ENCODE measurements around the gene ATPAF1. TPM values are rescaled to one million over a fixed set of nuclear protein-coding genes. Genes with fewer than 3 reads are reported as not detected.

Gene ATPAF1
- total and polyA plus RNA-seq, 2 experiments from 2014 or later = 46.3 to 66.3 TPM

- 78 to 81% methylated on average over 4 of the region's 4 CpGs for WGBS, 2 experiments (ENCODE audit: low coverage in 1 of 2, low lambda C conversion rate in 2 of 2, missing lambda C conversion rate in 2 of 2)
- no peak for TF ChIP-seq EZH2 (IDR thresholded peaks at IDR 0.05; ENCODE audit: insufficient read depth, poor library complexity, severe bottlenecking)
- no peak for TF ChIP-seq EZH2phosphoT487 (IDR thresholded peaks at IDR 0.05; ENCODE audit: insufficient read depth, low read depth)
- Histone ChIP-seq H3K9me2 (ENCODE audit: insufficient read depth) (no peaks in the 10 kb centered on the region), H3K27me3 (replicated peaks; ENCODE audit: insufficient read depth) (no peaks in the 10 kb centered on the region), H3F3A (ENCODE audit: insufficient read depth) (peaks cover 29% of the 10 kb centered on the region), H4K20me1 (ENCODE audit: insufficient read depth) (no peaks in the 10 kb centered on the region), H3K4me3 (no peak overlapping the region), H3K27ac (no peak overlapping the region), H3K79me2 (ENCODE audit: insufficient read depth) (no peaks in the 10 kb centered on the region), H3K4me2 (ENCODE audit: unreplicated experiment) (no peak overlapping the region), H3K9me3 (ENCODE audit: low read depth) (peaks cover 3% of the 10 kb centered on the region), H3K4me1 (ENCODE audit: insufficient read depth) (peaks cover 32% of the 10 kb centered on the region), H3K36me3 (ENCODE audit: low read depth) (peaks cover 20% of the 10 kb centered on the region), H2AFZ (no peak overlapping the region), H3K9ac (no peak overlapping the region)
- in situ Hi-C loops (cut with MboI) = no loop called here
- no peak for DNase-seq
These were observed 22.3 kb downstream of the ATPAF1 start for GRCh38 chr1:46645815-46646214.

DNA sequence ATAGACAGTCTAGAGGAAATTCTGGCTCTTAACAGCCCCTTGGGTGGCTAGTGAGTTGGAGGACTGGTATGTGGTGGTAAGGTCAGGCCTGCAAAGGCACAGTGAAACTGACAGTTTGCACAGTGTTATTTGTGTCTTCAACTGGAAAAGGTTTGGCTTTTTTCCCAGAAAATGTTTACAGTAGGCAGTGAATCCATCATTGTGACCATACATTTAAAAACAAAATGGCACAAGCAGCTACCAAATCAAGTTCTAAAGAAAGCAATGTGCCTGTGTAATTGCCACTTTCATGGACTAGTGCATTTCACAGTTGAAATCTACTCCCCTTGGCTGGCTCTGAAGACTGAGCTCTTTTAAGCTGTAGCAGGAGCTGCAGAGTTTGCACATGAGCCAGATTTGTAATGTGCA is 24.8 kb downstream of the ATPAF1 start:
- peak overlapping the region; percentile 7 for H3K4me2 ChIP-seq (ENCODE audit: unreplicated experiment)
- no peaks in the 10 kb centered on the region for H4K20me1 ChIP-seq (ENCODE audit: insufficient read depth)
- H3F3A ChIP-seq (ENCODE audit: insufficient read depth) = peaks cover 29% of the 10 kb centered on the region
- no peak for TF ChIP-seq EZH2phosphoT487 (IDR thresholded peaks at IDR 0.05; ENCODE audit: insufficient read depth, low read depth)
- no peak for TF ChIP-seq EZH2 (IDR thresholded peaks at IDR 0.05; ENCODE audit: insufficient read depth, poor library complexity, severe bottlenecking)
- H3K4me3 ChIP-seq = no peak overlapping the region
- H3K9me3 ChIP-seq (ENCODE audit: low read depth) = no peaks in the 10 kb centered on the region
- no peak overlapping the region for H2AFZ ChIP-seq
- H3K27ac ChIP-seq = no peak overlapping the region
- H3K79me2 ChIP-seq (ENCODE audit: insufficient read depth) = no peaks in the 10 kb centered on the region
- peaks cover 32% of the 10 kb centered on the region for H3K4me1 ChIP-seq (ENCODE audit: insufficient read depth)
- DNase-seq = peak; percentile 76
- H3K9me2 ChIP-seq (ENCODE audit: insufficient read depth) = no peaks in the 10 kb centered on the region
- no peaks in the 10 kb centered on the region for H3K27me3 ChIP-seq (replicated peaks; ENCODE audit: insufficient read depth)
- H3K9ac ChIP-seq = no peak overlapping the region
- H3K36me3 ChIP-seq (ENCODE audit: low read depth) = peaks cover 6% of the 10 kb centered on the region; the same call in 1 of the 2 replicates
- in situ Hi-C loops (cut with MboI) = no loop called here

DNA sequence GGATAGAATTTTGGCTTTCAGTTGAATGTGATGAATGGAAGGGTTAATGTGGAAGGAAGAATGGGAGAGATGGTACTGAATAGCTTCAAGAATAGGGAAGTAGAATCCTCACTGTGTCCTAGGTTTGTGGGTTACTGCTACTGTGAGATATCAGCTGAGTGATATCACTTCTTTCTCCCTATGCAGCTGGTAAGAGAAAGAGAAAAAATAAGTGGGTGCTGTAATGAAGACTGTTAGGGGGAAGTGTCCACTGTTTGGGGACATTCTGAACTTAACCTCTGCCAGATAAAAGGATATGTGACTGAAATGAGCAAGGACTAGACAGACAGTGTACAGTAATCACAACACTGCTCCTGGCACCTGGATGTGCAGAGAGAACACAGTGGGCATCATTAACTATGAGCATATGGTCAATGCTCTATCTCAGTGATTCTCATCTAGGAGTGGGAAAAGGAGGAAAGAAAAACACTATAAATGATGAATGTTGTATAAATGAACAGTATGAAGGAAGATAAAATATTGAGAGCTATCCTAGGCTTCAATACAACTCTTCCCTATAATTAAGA is 26.0 kb downstream of the ATPAF1 start:
- no peaks in the 10 kb centered on the region; the same call in 1 of the 2 replicates for H3K36me3 ChIP-seq (ENCODE audit: low read depth)
- H3K79me2 ChIP-seq (ENCODE audit: insufficient read depth) = no peaks in the 10 kb centered on the region
- H3K9ac ChIP-seq = no peak overlapping the region
- H3K27me3 ChIP-seq (replicated peaks; ENCODE audit: insufficient read depth) = no peaks in the 10 kb centered on the region
- peaks cover 29% of the 10 kb centered on the region for H3K4me1 ChIP-seq (ENCODE audit: insufficient read depth)
- no peak overlapping the region for H3K4me3 ChIP-seq
- H3K27ac ChIP-seq = no peak overlapping the region
- no peak overlapping the region for H3K4me2 ChIP-seq (ENCODE audit: unreplicated experiment)
- peaks cover 23% of the 10 kb centered on the region for H3F3A ChIP-seq (ENCODE audit: insufficient read depth)
- H4K20me1 ChIP-seq (ENCODE audit: insufficient read depth) = no peaks in the 10 kb centered on the region
- no peak overlapping the region for H2AFZ ChIP-seq
- H3K9me2 ChIP-seq (ENCODE audit: insufficient read depth) = no peaks in the 10 kb centered on the region
- H3K9me3 ChIP-seq (ENCODE audit: low read depth) = no peaks in the 10 kb centered on the region
- no peak for DNase-seq
- TF ChIP-seq EZH2phosphoT487 (IDR thresholded peaks at IDR 0.05; ENCODE audit: insufficient read depth, low read depth) (no peak), EZH2 (IDR thresholded peaks at IDR 0.05; ENCODE audit: insufficient read depth, poor library complexity, severe bottlenecking) (no peak)
- in situ Hi-C loops (cut with MboI) = no loop called here

- H3K27me3 ChIP-seq (replicated peaks; ENCODE audit: insufficient read depth) = no peaks in the 10 kb centered on the region
- DNase-seq = no peak
- 94 to 96% methylated on average over 1 of the region's 1 CpG for WGBS, 2 experiments (ENCODE audit: low coverage in 1 of 2, low lambda C conversion rate in 2 of 2, missing lambda C conversion rate in 2 of 2)
- H3K9me2 ChIP-seq (ENCODE audit: insufficient read depth) = no peaks in the 10 kb centered on the region
- H3K4me2 ChIP-seq (ENCODE audit: unreplicated experiment) = no peak overlapping the region
- H2AFZ ChIP-seq = no peak overlapping the region
- TF ChIP-seq EZH2 (IDR thresholded peaks at IDR 0.05; ENCODE audit: insufficient read depth, poor library complexity, severe bottlenecking) (no peak), EZH2phosphoT487 (IDR thresholded peaks at IDR 0.05; ENCODE audit: insufficient read depth, low read depth) (no peak)
- no peaks in the 10 kb centered on the region for H3K9me3 ChIP-seq (ENCODE audit: low read depth)
- H3K27ac ChIP-seq = no peak overlapping the region
- H3F3A ChIP-seq (ENCODE audit: insufficient read depth) = peaks cover 13% of the 10 kb centered on the region; the same call in 1 of the 2 replicates
- no peaks in the 10 kb centered on the region; the same call in none of the 2 replicates for H3K36me3 ChIP-seq (ENCODE audit: low read depth)
- no peaks in the 10 kb centered on the region for H4K20me1 ChIP-seq (ENCODE audit: insufficient read depth)
- no peak overlapping the region for H3K4me3 ChIP-seq
- H3K79me2 ChIP-seq (ENCODE audit: insufficient read depth) = no peaks in the 10 kb centered on the region
- in situ Hi-C loops (cut with MboI) = no loop called here
- peaks cover 16% of the 10 kb centered on the region for H3K4me1 ChIP-seq (ENCODE audit: insufficient read depth)
- H3K9ac ChIP-seq = no peak overlapping the region
These were observed 28.6 kb downstream of the ATPAF1 start for GRCh38 chr1:46639547-46639946.

DNA sequence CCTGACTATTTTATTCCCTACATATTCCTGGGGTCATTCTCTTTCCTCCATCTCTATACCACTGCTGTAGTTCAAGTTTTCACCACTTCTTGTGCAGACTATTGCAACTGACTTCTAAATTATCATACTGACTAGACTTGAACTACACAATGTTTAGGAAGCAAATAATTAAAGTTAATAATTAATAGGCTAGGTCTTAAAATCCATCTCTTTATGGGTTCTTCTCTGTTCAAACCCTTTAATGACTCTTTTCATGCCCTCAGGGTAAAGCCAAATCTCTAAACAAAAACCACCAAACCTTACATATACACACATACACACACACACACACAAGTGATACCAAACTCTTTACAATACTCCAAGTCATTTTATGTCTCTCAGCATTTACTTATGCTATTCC is 29.2 kb downstream of the ATPAF1 start:
- no peak overlapping the region for H3K4me2 ChIP-seq (ENCODE audit: unreplicated experiment)
- no peak overlapping the region for H3K9ac ChIP-seq
- H3K79me2 ChIP-seq (ENCODE audit: insufficient read depth) = no peaks in the 10 kb centered on the region
- DNase-seq = no peak
- H4K20me1 ChIP-seq (ENCODE audit: insufficient read depth) = no peaks in the 10 kb centered on the region
- no peaks in the 10 kb centered on the region for H3K9me3 ChIP-seq (ENCODE audit: low read depth)
- in situ Hi-C loops (cut with MboI) = no loop called here
- no peaks in the 10 kb centered on the region for H3K9me2 ChIP-seq (ENCODE audit: insufficient read depth)
- peaks cover 14% of the 10 kb centered on the region for H3K4me1 ChIP-seq (ENCODE audit: insufficient read depth)
- H3K4me3 ChIP-seq = no peak overlapping the region
- H2AFZ ChIP-seq = no peak overlapping the region
- peaks cover 11% of the 10 kb centered on the region; the same call in 1 of the 2 replicates for H3F3A ChIP-seq (ENCODE audit: insufficient read depth)
- no peaks in the 10 kb centered on the region; the same call in none of the 2 replicates for H3K36me3 ChIP-seq (ENCODE audit: low read depth)
- H3K27me3 ChIP-seq (replicated peaks; ENCODE audit: insufficient read depth) = no peaks in the 10 kb centered on the region
- no peak overlapping the region for H3K27ac ChIP-seq
- TF ChIP-seq EZH2 (IDR thresholded peaks at IDR 0.05; ENCODE audit: insufficient read depth, poor library complexity, severe bottlenecking) = no peak
- TF ChIP-seq EZH2phosphoT487 (IDR thresholded peaks at IDR 0.05; ENCODE audit: insufficient read depth, low read depth) = no peak

Data from GM23248 (cell line).